ENCODE data around the gene C5orf58. TPM values are rescaled to one million over a fixed set of nuclear protein-coding genes. Genes with fewer than 3 reads are reported as not detected.
"Not testable (repeated sequence)": the region's sequence is repeated elsewhere in the genome, so short reads cannot be mapped to it uniquely, and the experiment has no call there.

Gene C5orf58
- total RNA-seq, 1 donor from 2014 or later: not detected

- DNase-seq: no peak
Observed at GRCh38 chr5:170223906-170224305, 8.9 kb upstream of the C5orf58 start.

GRCh38 chr5:170225326-170226128 lies 7.3 kb upstream of the C5orf58 start:
- peak; percentile 89 for DNase-seq

- DNase-seq: no peak
Observed at GRCh38 chr5:170226129-170226615, 6.6 kb upstream of the C5orf58 start.

- DNase-seq: no peak
Observed at GRCh38 chr5:170226661-170227060, 6.1 kb upstream of the C5orf58 start.

- peak; percentile 14 for DNase-seq
Observed at GRCh38 chr5:170228762-170229435, 3.9 kb upstream of the C5orf58 start.

GRCh38 chr5:170233358-170233892 lies 640 bp downstream of the C5orf58 start:
- no peak for DNase-seq

- DNase-seq: no peak
Observed at GRCh38 chr5:170235876-170236864, 3.4 kb downstream of the C5orf58 start.

GRCh38 chr5:170238456-170239196 lies 5.8 kb downstream of the C5orf58 start:
- DNase-seq: no peak

GRCh38 chr5:170245436-170245835 lies 12.7 kb downstream of the C5orf58 start:
- not testable (repeated sequence) for DNase-seq

- DNase-seq: no peak
Observed at GRCh38 chr5:170246126-170246870, 13.5 kb downstream of the C5orf58 start.

- no peak for DNase-seq
Observed at GRCh38 chr5:170247363-170247762, 14.6 kb downstream of the C5orf58 start.

- DNase-seq: no peak
Observed at GRCh38 chr5:170248172-170248930, 15.6 kb downstream of the C5orf58 start.

GRCh38 chr5:170248931-170249227 lies 16.1 kb downstream of the C5orf58 start:
- not testable (repeated sequence) for DNase-seq

- no peak for DNase-seq
Observed at GRCh38 chr5:170249355-170249754, 16.6 kb downstream of the C5orf58 start.

GRCh38 chr5:170250810-170251317 lies 18.1 kb downstream of the C5orf58 start:
- no peak for DNase-seq

GRCh38 chr5:170251462-170251861 lies 18.7 kb downstream of the C5orf58 start:
- DNase-seq: no peak

GRCh38 chr5:170252109-170252508 lies 19.3 kb downstream of the C5orf58 start:
- DNase-seq: no peak

- DNase-seq: no peak
Observed at GRCh38 chr5:170252720-170253350, 20.1 kb downstream of the C5orf58 start.

- no peak for DNase-seq
Observed at GRCh38 chr5:170254056-170254455, 21.3 kb downstream of the C5orf58 start.
